ENCODE measurements around the gene WDR11. TPM values are rescaled to one million over a fixed set of nuclear protein-coding genes. Genes with fewer than 3 reads are reported as not detected.

The WDR11 gene
- total RNA-seq, 4 donors from 2014 or later = 35.0 to 44.9 (median 35.7) TPM

DNA sequence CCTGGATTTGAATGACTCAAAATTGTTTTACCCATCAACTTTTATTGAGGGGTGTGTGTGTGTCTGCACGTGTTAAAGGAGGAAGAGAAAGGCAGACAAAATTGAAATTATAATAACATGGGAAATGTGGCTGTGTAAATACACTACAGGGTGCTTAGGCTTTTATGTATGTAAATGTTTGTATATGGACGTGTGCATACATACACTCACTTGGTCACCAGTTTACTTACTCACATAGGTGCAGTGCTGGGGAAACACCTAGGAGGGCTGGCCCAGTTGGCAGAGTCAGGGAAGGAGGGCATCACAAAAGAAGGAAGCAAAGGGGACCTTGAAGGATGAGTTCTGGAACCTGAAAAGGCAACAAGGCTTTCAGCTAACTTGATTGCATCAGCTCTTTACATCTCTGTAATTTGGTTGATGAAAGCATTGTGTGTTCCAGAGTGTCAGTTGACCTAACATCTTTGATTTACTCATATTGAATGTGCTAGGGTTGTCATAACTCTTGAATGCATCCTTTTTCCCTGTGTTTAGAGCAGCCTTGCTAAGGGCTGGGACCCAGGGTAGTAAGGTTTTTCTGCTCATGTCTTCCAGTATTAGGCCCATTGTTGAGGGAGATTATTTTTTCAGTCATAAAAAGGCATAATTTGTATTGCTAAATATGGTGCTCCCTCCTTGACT lies 10.2 kb downstream of the WDR11 start:
- 80% methylated on average over 2 of the region's 2 CpGs for WGBS
- Histone ChIP-seq H3K27me3 (no peaks in the 10 kb centered on the region), H3K4me1 (no peaks in the 10 kb centered on the region), H3K9me3 (no peaks in the 10 kb centered on the region), H3K4me3 (no peak overlapping the region), H3K36me3 (peaks cover 35 to 87% (median 61%) of the 10 kb centered on the region in 4 donors), H3K27ac (replicated peaks in 1 of 4) (no peak overlapping the region)
- TF ChIP-seq, protein P1, sequence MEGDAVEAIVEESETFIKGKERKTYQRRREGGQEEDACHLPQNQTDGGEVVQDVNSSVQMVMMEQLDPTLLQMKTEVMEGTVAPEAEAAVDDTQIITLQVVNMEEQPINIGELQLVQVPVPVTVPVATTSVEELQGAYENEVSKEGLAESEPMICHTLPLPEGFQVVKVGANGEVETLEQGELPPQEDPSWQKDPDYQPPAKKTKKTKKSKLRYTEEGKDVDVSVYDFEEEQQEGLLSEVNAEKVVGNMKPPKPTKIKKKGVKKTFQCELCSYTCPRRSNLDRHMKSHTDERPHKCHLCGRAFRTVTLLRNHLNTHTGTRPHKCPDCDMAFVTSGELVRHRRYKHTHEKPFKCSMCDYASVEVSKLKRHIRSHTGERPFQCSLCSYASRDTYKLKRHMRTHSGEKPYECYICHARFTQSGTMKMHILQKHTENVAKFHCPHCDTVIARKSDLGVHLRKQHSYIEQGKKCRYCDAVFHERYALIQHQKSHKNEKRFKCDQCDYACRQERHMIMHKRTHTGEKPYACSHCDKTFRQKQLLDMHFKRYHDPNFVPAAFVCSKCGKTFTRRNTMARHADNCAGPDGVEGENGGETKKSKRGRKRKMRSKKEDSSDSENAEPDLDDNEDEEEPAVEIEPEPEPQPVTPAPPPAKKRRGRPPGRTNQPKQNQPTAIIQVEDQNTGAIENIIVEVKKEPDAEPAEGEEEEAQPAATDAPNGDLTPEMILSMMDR (IDR thresholded peaks at IDR 0.05) = no peak
- TF ChIP-seq POLR2AphosphoS5 (IDR thresholded peaks at IDR 0.05) (no peak), POLR2A (IDR thresholded peaks at IDR 0.05; ENCODE audit: low read depth) (no peak), EP300 (IDR thresholded peaks at IDR 0.05) (no peak)
- intact Hi-C loops (cut with DNase I) = no loop called here
- DNase-seq (ENCODE audit: extremely low spot score) = no peak

DNA sequence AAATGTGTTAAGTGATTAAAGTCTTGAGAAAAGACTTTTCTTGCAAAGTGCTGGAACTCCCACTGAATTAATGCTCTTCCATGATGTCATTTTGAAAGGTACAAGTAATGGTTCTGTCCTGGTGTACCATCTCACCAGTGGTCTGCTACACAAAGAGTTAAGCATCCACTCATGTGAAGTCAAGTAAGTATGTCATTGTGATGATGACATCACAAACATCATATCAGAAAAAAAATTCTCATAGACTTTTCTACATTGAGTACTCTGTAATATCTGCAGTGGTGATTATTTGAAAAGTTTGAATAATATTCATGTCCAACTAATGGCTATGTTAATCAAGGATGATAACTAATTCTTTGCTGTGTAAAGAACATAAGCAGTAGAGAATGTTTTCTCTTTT lies 22.6 kb downstream of the WDR11 start:
- H3K36me3 ChIP-seq = peaks cover 37 to 87% (median 62%) of the 10 kb centered on the region in 4 donors
- intact Hi-C loops (cut with DNase I) = no loop called here

DNA sequence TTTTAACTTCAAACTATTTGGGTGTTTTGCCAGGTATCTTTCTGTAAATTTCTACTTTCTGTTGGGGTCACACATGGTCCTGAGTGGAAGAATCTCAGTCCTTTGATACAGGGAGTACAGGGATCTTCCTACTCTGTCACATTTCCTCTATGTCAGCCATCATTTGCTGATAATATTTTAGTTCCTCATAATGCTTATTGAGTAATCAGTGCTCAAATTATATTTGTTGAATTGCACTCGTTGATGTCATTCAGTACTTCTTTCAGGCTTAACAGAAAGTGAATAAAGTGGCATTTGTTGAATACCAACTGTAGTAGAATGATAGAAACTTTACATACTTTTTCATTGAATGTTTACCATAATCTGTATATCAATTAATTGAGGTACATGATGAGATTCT lies 31.9 kb downstream of the WDR11 start:
- 75% methylated on average over 1 of the region's 1 CpG for WGBS
- TF ChIP-seq POLR2A (IDR thresholded peaks at IDR 0.05; ENCODE audit: low read depth) (no peak), EP300 (IDR thresholded peaks at IDR 0.05) (no peak), POLR2AphosphoS5 (IDR thresholded peaks at IDR 0.05) (no peak)
- TF ChIP-seq, protein P1 (IDR thresholded peaks at IDR 0.05) = no peak
- H3K4me1 ChIP-seq = no peaks in the 10 kb centered on the region
- H3K27me3 ChIP-seq = no peaks in the 10 kb centered on the region
- no peak for DNase-seq (ENCODE audit: extremely low spot score)
- H3K36me3 ChIP-seq = peaks cover 17 to 75% (median 50%) of the 10 kb centered on the region in 4 donors
- intact Hi-C loops (cut with DNase I) = no loop called here
- H3K27ac ChIP-seq (replicated peaks in 1 of 4) = no peak overlapping the region
- H3K9me3 ChIP-seq = no peaks in the 10 kb centered on the region
- H3K4me3 ChIP-seq = no peak overlapping the region

More for the DNA sequence above, 22.6 kb downstream of the WDR11 start:
- no peak for TF ChIP-seq POLR2AphosphoS5 (IDR thresholded peaks at IDR 0.05)
- TF ChIP-seq EP300 (IDR thresholded peaks at IDR 0.05) = no peak
- TF ChIP-seq, protein P1 (IDR thresholded peaks at IDR 0.05) = no peak
- TF ChIP-seq POLR2A (IDR thresholded peaks at IDR 0.05; ENCODE audit: low read depth) = no peak
- no peak for DNase-seq (ENCODE audit: extremely low spot score)
- Histone ChIP-seq H3K27me3 (no peaks in the 10 kb centered on the region), H3K9me3 (no peaks in the 10 kb centered on the region), H3K27ac (replicated peaks in 1 of 4) (no peak overlapping the region), H3K4me3 (no peak overlapping the region), H3K4me1 (no peaks in the 10 kb centered on the region)

DNA sequence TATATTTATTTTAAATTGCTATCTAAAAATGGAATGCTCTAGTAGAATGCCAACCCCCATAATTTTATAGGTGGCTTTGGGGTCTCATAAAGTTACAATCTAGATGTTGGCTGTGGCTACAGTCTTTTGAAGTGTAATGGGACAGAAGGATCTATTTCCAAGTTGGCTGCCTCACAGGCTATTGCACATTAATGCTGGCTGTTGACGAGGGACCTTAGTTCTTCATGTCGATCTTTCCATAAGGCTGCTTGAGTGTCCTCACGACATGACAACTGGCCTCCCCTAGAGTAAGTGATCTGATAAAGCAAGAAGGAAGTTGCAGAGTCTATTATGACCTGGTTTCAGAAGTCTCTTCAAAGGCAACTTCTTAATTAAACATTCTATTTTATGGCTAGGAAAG lies 36.3 kb downstream of the WDR11 start:
- Histone ChIP-seq H3K9me3 (no peaks in the 10 kb centered on the region), H3K27ac (replicated peaks in 1 of 4) (no peak overlapping the region), H3K4me1 (no peaks in the 10 kb centered on the region), H3K4me3 (no peak overlapping the region), H3K36me3 (peaks cover 43 to 85% (median 65%) of the 10 kb centered on the region in 4 donors), H3K27me3 (no peaks in the 10 kb centered on the region)
- intact Hi-C loops (cut with DNase I) = no loop called here
- no peak for DNase-seq (ENCODE audit: extremely low spot score)
- WGBS = 95% methylated on average over 3 of the region's 3 CpGs
- TF ChIP-seq EP300 (IDR thresholded peaks at IDR 0.05) = no peak

DNA sequence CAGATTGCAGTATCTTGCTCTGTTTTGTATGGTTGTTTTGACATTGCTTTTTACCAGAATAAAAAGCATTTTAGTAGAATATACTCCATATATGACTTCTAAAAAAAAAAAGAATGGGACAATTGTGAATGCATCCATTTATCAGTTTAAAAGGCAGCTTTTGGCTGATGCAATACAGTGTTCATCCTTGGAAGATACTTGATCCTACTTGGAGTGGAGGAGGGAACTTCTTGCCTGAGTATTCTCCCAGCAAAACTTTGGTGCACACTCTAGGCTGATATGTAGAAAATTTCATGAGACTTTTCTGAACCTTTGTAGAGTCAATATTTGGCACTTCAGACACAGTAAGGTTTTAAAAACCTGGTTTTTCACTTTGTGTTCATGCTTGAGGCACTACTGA lies 40.2 kb downstream of the WDR11 start:
- intact Hi-C loops (cut with DNase I) = no loop called here
- Histone ChIP-seq H3K36me3 (peaks cover 33 to 83% (median 51%) of the 10 kb centered on the region in 4 donors), H3K4me1 (no peaks in the 10 kb centered on the region), H3K27ac (replicated peaks in 1 of 4) (no peak overlapping the region), H3K27me3 (no peaks in the 10 kb centered on the region), H3K9me3 (no peaks in the 10 kb centered on the region), H3K4me3 (no peak overlapping the region)
- DNase-seq (ENCODE audit: extremely low spot score) = no peak
- TF ChIP-seq POLR2AphosphoS5 (IDR thresholded peaks at IDR 0.05) (no peak), POLR2A (IDR thresholded peaks at IDR 0.05; ENCODE audit: low read depth) (no peak), EP300 (IDR thresholded peaks at IDR 0.05) (no peak)
- TF ChIP-seq, protein P1 (IDR thresholded peaks at IDR 0.05) = no peak

All from esophagus muscularis mucosa (tissue), 4 donors.